WTC11 (cell line): ENCODE measurements around the gene ISCU. TPM values are rescaled to one million over a fixed set of nuclear protein-coding genes. Genes with fewer than 3 reads are reported as not detected.
"Not testable (repeated sequence)": the region's sequence is repeated elsewhere in the genome, so short reads cannot be mapped to it uniquely, and the experiment has no call there.

Source experiments
- ATAC-seq: fragments of 200-7000 bp; cut with Tn5 transposase; 2 replicates; pipeline ENCODE4 v1.10.0; 2021; ENCODE audit warnings: mild to moderate bottlenecking, moderate library complexity
- CTCF ChIA-PET: fragments of 300-600 bp; sonication (Branson Sonifier 250); formaldehyde crosslinking; loops from one replicate; lab custom pipeline; 2021; ENCODE audit warnings: antibody characterized with exemption; lab: Charles Lee
- POLR2A ChIA-PET: fragments of 350-600 bp; sonication (Branson Sonifier 250); formaldehyde crosslinking; loops from one replicate; lab custom pipeline; 2021; ENCODE audit warnings: antibody characterized with exemption; lab: Charles Lee
- DNase-seq: peaks from one replicate; pipeline ENCODE4 v3.0.0; 2021; ENCODE audit warnings: low spot score
- H3K27ac Mint-ChIP-seq: 2 replicates; pipeline ENCODE4 v1.8.0; 2021; ENCODE audit warnings: mixed read lengths
- H3K27me3 Mint-ChIP-seq: 2 replicates; pipeline ENCODE4 v1.8.0; 2021; ENCODE audit warnings: low read depth, mild to moderate bottlenecking, moderate library complexity, mixed read lengths
- H3K36me3 Mint-ChIP-seq: 2 replicates; pipeline ENCODE4 v1.8.0; 2021; ENCODE audit warnings: mixed read lengths
- H3K4me1 Mint-ChIP-seq: 2 replicates; pipeline ENCODE4 v1.8.0; 2022; ENCODE audit warnings: mixed read lengths
- H3K4me3 Mint-ChIP-seq: 2 replicates; pipeline ENCODE4 v1.8.0; 2021; ENCODE audit warnings: mild to moderate bottlenecking, moderate library complexity, mixed read lengths
- H3K9me3 Mint-ChIP-seq: 2 replicates; pipeline ENCODE4 v1.8.0; 2021; ENCODE audit warnings: mixed read lengths
- CREB1 ChIP-seq: sonication (generic); formaldehyde crosslinking; IDR thresholded peaks from 2 replicates; pipeline ENCODE4 v1.8.0; 2023; ENCODE audit warnings: mild to moderate bottlenecking, missing genetic modification reagents
- ETV6 ChIP-seq: sonication (generic); formaldehyde crosslinking; IDR thresholded peaks from 2 replicates; pipeline ENCODE4 v1.8.1; 2022; ENCODE audit warnings: mild to moderate bottlenecking, missing genetic modification reagents
- GRHL2 ChIP-seq: fragments of 250-450 bp; sonication (Bioruptor Pico); IDR thresholded peaks from 2 replicates; pipeline ENCODE4 v1.8.0; 2022; ENCODE audit warnings: mild to moderate bottlenecking, moderate library complexity; ENCODE audit not compliant: insufficient replicate concordance, severe bottlenecking
- NFYB ChIP-seq: sonication (generic); formaldehyde crosslinking; conservative IDR thresholded peaks from 2 replicates; pipeline ENCODE4 v1.8.0; 2022; ENCODE audit warnings: low read depth, missing genetic modification reagents
- PRRX2 ChIP-seq: fragments of 250-450 bp; sonication (Bioruptor Pico); IDR thresholded peaks from 2 replicates; pipeline ENCODE4 v1.8.0; 2021; ENCODE audit warnings: mild to moderate bottlenecking
- SP1 ChIP-seq: sonication (generic); formaldehyde crosslinking; conservative IDR thresholded peaks from 2 replicates; pipeline ENCODE4 v1.8.1; 2022; ENCODE audit warnings: missing genetic modification reagents
- TEAD1 ChIP-seq: sonication (generic); formaldehyde crosslinking; IDR thresholded peaks from 2 replicates; pipeline ENCODE4 v1.8.0; 2022; ENCODE audit warnings: mild to moderate bottlenecking, missing genetic modification reagents
- TEAD4 ChIP-seq: sonication (generic); formaldehyde crosslinking; IDR thresholded peaks from 2 replicates; pipeline ENCODE4 v1.8.0; 2022; ENCODE audit warnings: mild to moderate bottlenecking, missing genetic modification reagents
- TP53 ChIP-seq: sonication (generic); formaldehyde crosslinking; IDR thresholded peaks from 2 replicates; pipeline ENCODE4 v1.8.1; 2023; ENCODE audit warnings: mild to moderate bottlenecking, missing genetic modification reagents
- ZNF396 ChIP-seq: fragments of 250-450 bp; sonication (Bioruptor Pico); IDR thresholded peaks from 2 replicates; pipeline ENCODE4 v1.8.0; 2021; ENCODE audit warnings: mild to moderate bottlenecking, moderate library complexity, borderline replicate concordance
- ZNF423 ChIP-seq: fragments of 250-450 bp; sonication (Bioruptor Pico); IDR thresholded peaks from 2 replicates; pipeline ENCODE4 v2.1.2; 2022; ENCODE audit warnings: mild to moderate bottlenecking, moderate library complexity
- total RNA-seq: library from RNA; stranded (reverse); gene quantifications from 3 replicates; pipeline ENCODE4 v1.2.3, GENCODE V29; 2021
- TF ChIP-seq, protein P1 (sequence below): sonication (generic); formaldehyde crosslinking; IDR thresholded peaks from 2 replicates; pipeline ENCODE4 v1.8.0; 2022; ENCODE audit warnings: missing genetic modification reagents
- TF ChIP-seq, protein P2 (sequence below): fragments of 250-450 bp; sonication (Bioruptor Pico); IDR thresholded peaks from 2 replicates; pipeline ENCODE4 v1.9.0; 2021; ENCODE audit warnings: moderate library complexity, mild to moderate bottlenecking, inconsistent platforms, borderline replicate concordance
- TF ChIP-seq, protein P3 (sequence below): sonication (generic); formaldehyde crosslinking; IDR thresholded peaks from 2 replicates; pipeline ENCODE4 v1.8.1; 2022; ENCODE audit warnings: missing genetic modification reagents, borderline replicate concordance
- TF ChIP-seq, protein P4 (sequence below): fragments of 250-450 bp; sonication (Bioruptor Pico); conservative IDR thresholded peaks from 2 replicates; pipeline ENCODE4 v1.9.0; 2021; ENCODE audit warnings: mild to moderate bottlenecking
- TF ChIP-seq, protein P5 (sequence below): fragments of 250-450 bp; sonication (Bioruptor Pico); IDR thresholded peaks from 2 replicates; pipeline ENCODE4 v1.9.0; 2021; ENCODE audit warnings: mild to moderate bottlenecking
- TF ChIP-seq, protein P6 (sequence below): sonication (generic); formaldehyde crosslinking; IDR thresholded peaks from 2 replicates; pipeline ENCODE4 v1.8.0; 2022; ENCODE audit warnings: mild to moderate bottlenecking, missing genetic modification reagents

The ISCU gene
- total RNA-seq, 1 experiment from 2014 or later: 85.9 TPM

DNA sequence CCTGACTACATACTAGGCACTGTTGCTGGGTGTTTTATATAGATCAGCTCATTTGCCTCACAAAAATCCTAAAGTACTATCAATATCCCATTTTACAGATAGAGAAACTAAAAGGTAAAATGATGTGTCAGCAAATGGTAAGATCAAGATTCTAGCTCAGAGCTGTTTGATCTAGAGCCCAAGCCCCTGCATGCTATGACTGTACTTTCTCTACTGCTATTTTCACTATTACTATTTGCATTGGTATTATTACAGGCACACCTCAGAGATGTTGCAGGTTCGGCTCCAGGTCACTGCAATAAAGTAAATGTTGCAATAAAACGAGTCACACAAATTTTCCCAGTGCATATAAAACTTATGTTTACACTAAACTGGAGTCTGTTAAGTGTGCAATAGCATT, 10.9 kb downstream of the ISCU start:
- H3K27me3 Mint-ChIP-seq: no peaks in the 10 kb centered on the region
- CTCF ChIA-PET: no interaction called here
- H3K4me1 Mint-ChIP-seq: no peaks in the 10 kb centered on the region
- POLR2A ChIA-PET: interaction anchor here (1.0 kb wide), 1 partner anchor 11 kb away, joined by 4 read pairs; the partner anchor contains the start of gene ISCU
- no peak for DNase-seq
- ATAC-seq: no peak
- no peak overlapping the region for H3K27ac Mint-ChIP-seq
- peaks cover 10% of the 10 kb centered on the region for H3K9me3 Mint-ChIP-seq
- no peak overlapping the region for H3K4me3 Mint-ChIP-seq
- H3K36me3 Mint-ChIP-seq: peaks cover 8% of the 10 kb centered on the region
- TF ChIP-seq, protein P1, sequence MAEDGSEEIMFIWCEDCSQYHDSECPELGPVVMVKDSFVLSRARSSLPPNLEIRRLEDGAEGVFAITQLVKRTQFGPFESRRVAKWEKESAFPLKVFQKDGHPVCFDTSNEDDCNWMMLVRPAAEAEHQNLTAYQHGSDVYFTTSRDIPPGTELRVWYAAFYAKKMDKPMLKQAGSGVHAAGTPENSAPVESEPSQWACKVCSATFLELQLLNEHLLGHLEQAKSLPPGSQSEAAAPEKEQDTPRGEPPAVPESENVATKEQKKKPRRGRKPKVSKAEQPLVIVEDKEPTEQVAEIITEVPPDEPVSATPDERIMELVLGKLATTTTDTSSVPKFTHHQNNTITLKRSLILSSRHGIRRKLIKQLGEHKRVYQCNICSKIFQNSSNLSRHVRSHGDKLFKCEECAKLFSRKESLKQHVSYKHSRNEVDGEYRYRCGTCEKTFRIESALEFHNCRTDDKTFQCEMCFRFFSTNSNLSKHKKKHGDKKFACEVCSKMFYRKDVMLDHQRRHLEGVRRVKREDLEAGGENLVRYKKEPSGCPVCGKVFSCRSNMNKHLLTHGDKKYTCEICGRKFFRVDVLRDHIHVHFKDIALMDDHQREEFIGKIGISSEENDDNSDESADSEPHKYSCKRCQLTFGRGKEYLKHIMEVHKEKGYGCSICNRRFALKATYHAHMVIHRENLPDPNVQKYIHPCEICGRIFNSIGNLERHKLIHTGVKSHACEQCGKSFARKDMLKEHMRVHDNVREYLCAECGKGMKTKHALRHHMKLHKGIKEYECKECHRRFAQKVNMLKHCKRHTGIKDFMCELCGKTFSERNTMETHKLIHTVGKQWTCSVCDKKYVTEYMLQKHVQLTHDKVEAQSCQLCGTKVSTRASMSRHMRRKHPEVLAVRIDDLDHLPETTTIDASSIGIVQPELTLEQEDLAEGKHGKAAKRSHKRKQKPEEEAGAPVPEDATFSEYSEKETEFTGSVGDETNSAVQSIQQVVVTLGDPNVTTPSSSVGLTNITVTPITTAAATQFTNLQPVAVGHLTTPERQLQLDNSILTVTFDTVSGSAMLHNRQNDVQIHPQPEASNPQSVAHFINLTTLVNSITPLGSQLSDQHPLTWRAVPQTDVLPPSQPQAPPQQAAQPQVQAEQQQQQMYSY (CRISPR knock-in tag): no peak
- TF ChIP-seq, protein P2, sequence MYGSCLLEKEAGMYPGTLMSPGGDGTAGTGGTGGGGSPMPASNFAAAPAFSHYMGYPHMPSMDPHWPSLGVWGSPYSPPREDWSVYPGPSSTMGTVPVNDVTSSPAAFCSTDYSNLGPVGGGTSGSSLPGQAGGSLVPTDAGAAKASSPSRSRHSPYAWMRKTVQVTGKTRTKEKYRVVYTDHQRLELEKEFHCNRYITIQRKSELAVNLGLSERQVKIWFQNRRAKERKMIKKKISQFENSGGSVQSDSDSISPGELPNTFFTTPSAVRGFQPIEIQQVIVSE (CRISPR knock-in tag): no peak
- TF ChIP-seq NFYB (CRISPR knock-in tag) (no peak), TEAD1 (CRISPR knock-in tag) (no peak), GRHL2 (CRISPR knock-in tag) (no peak), ETV6 (no peak), ZNF423 (CRISPR knock-in tag) (no peak), ZNF396 (CRISPR knock-in tag) (no peak), SP1 (CRISPR knock-in tag) (no peak), TP53 (no peak), CREB1 (CRISPR knock-in tag) (no peak), TEAD4 (no peak), PRRX2 (CRISPR knock-in tag) (no peak)
- TF ChIP-seq, protein P3, sequence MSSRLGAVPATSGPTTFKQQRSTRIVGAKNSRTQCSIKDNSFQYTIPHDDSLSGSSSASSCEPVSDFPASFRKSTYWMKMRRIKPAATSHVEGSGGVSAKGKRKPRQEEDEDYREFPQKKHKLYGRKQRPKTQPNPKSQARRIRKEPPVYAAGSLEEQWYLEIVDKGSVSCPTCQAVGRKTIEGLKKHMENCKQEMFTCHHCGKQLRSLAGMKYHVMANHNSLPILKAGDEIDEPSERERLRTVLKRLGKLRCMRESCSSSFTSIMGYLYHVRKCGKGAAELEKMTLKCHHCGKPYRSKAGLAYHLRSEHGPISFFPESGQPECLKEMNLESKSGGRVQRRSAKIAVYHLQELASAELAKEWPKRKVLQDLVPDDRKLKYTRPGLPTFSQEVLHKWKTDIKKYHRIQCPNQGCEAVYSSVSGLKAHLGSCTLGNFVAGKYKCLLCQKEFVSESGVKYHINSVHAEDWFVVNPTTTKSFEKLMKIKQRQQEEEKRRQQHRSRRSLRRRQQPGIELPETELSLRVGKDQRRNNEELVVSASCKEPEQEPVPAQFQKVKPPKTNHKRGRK (CRISPR knock-in tag): no peak
- TF ChIP-seq, protein P4, sequence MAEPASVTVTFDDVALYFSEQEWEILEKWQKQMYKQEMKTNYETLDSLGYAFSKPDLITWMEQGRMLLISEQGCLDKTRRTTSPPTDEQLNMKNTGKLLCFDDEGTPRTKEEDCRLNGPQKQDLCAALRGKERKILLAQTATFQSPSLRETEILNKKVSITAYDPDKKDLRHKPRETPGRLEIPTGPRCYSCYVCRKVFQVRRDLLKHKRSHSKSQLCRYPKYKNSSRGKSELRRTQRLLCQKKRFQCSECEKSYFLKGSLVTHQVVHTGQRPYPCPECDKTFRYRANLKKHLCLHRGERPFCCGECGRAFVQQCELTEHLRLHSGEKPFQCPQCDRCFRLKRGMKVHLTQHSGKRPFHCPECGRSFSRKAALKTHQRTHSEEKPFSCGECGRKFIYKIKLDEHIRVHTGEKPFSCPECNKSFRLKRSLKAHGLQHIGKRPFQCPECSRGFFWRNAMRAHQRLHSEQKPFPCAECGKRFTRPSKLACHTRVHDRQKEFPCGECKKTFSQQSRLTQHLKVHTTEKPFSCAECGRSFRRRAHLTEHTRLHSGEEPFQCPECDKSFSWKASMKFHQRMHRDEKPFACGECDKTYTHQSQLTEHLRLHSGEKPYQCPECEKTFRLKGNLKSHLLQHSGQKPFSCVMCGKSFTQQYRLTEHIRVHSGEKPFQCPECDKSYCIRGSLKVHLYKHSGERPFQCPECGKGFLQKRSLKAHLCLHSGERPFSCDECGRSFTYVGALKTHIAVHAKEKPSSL (CRISPR knock-in tag): no peak
- TF ChIP-seq, protein P5, sequence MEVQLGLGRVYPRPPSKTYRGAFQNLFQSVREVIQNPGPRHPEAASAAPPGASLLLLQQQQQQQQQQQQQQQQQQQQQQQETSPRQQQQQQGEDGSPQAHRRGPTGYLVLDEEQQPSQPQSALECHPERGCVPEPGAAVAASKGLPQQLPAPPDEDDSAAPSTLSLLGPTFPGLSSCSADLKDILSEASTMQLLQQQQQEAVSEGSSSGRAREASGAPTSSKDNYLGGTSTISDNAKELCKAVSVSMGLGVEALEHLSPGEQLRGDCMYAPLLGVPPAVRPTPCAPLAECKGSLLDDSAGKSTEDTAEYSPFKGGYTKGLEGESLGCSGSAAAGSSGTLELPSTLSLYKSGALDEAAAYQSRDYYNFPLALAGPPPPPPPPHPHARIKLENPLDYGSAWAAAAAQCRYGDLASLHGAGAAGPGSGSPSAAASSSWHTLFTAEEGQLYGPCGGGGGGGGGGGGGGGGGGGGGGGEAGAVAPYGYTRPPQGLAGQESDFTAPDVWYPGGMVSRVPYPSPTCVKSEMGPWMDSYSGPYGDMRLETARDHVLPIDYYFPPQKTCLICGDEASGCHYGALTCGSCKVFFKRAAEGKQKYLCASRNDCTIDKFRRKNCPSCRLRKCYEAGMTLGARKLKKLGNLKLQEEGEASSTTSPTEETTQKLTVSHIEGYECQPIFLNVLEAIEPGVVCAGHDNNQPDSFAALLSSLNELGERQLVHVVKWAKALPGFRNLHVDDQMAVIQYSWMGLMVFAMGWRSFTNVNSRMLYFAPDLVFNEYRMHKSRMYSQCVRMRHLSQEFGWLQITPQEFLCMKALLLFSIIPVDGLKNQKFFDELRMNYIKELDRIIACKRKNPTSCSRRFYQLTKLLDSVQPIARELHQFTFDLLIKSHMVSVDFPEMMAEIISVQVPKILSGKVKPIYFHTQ (CRISPR knock-in tag): no peak
- TF ChIP-seq, protein P6, sequence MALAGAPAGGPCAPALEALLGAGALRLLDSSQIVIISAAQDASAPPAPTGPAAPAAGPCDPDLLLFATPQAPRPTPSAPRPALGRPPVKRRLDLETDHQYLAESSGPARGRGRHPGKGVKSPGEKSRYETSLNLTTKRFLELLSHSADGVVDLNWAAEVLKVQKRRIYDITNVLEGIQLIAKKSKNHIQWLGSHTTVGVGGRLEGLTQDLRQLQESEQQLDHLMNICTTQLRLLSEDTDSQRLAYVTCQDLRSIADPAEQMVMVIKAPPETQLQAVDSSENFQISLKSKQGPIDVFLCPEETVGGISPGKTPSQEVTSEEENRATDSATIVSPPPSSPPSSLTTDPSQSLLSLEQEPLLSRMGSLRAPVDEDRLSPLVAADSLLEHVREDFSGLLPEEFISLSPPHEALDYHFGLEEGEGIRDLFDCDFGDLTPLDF: no peak

DNA sequence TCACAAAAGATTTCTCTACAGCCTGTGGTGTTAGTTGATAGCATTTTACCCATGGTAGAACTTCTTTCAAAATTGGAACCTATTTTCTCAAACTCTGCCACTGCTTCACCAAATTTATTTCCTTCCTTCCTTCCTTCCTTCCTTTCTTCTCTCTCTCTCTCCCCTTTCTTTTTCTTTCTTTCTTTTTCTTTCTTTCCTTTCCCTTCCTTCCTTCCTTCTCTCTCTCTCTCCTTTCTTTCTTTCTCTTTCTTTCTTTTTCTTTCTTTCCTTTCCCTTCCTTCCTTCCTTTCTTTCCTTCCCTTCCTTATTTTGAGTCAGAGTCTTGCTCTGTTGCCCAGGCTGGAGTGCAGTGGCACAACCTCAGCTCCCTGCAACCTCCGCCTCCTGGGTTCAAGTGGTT, 11.9 kb downstream of the ISCU start:
- H3K4me3 Mint-ChIP-seq, H3K4me1 Mint-ChIP-seq, DNase-seq, CTCF ChIA-PET, H3K27me3 Mint-ChIP-seq, H3K36me3 Mint-ChIP-seq, H3K27ac Mint-ChIP-seq, ATAC-seq: not testable (repeated sequence)
- POLR2A ChIA-PET: interaction anchor here (1.0 kb wide), 1 partner anchor 12 kb away, joined by 4 read pairs; the partner anchor contains the start of gene ISCU
- H3K9me3 Mint-ChIP-seq: peaks cover 20% of the 10 kb centered on the region
